ENCODE measurements around the gene SLC26A3. TPM values are rescaled to one million over a fixed set of nuclear protein-coding genes. Genes with fewer than 3 reads are reported as not detected.

The SLC26A3 gene
- total RNA-seq, 4 donors from 2014 or later = 1.5 to 2.3 TPM; not detected in 2

DNA sequence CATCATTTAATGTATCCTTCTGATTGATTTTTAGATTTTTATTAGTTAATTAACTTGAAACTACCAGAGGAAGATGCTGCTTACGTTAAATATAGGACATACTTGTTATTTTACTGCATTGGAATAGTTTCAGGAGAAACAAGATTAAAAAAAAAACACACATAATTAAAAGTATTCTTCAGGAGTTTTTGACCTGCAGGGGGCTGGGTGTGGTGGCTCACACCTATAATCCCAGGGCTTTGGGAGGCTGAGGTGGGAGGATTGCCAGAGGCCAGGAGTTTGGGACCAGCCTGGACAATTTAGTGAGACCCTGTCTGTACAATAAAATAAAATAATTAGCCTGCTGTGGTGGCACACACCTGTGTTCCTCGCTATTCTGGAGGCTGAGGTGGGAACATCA lies 48.4 kb downstream of the SLC26A3 start:
- H3K4me3 ChIP-seq = no peak overlapping the region
- H3K27me3 ChIP-seq = no peaks in the 10 kb centered on the region
- over 99% methylated on average over 2 of the region's 2 CpGs for WGBS
- no peaks in the 10 kb centered on the region for H3K4me1 ChIP-seq
- no peaks in the 10 kb centered on the region for H3K9me3 ChIP-seq
- DNase-seq (ENCODE audit: low spot score in 2 of 2) = no peak
- no peak overlapping the region for H3K27ac ChIP-seq
- TF ChIP-seq POLR2A (IDR thresholded peaks at IDR 0.05) (no peak), EP300 (IDR thresholded peaks at IDR 0.05) (no peak), POLR2AphosphoS5 (IDR thresholded peaks at IDR 0.05) (no peak)
- TF ChIP-seq, protein P1, sequence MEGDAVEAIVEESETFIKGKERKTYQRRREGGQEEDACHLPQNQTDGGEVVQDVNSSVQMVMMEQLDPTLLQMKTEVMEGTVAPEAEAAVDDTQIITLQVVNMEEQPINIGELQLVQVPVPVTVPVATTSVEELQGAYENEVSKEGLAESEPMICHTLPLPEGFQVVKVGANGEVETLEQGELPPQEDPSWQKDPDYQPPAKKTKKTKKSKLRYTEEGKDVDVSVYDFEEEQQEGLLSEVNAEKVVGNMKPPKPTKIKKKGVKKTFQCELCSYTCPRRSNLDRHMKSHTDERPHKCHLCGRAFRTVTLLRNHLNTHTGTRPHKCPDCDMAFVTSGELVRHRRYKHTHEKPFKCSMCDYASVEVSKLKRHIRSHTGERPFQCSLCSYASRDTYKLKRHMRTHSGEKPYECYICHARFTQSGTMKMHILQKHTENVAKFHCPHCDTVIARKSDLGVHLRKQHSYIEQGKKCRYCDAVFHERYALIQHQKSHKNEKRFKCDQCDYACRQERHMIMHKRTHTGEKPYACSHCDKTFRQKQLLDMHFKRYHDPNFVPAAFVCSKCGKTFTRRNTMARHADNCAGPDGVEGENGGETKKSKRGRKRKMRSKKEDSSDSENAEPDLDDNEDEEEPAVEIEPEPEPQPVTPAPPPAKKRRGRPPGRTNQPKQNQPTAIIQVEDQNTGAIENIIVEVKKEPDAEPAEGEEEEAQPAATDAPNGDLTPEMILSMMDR (IDR thresholded peaks at IDR 0.05) = no peak
- H3K36me3 ChIP-seq = peaks cover 89% of the 10 kb centered on the region

GRCh38 chr7:107751113-107751512 lies 51.9 kb downstream of the SLC26A3 start:
- no peaks in the 10 kb centered on the region for H3K27me3 ChIP-seq
- whole genome bisulfite sequencing = 94% methylated on average over 7 of the region's 7 CpGs
- no peak for DNase-seq (ENCODE audit: low spot score in 2 of 2)
- TF ChIP-seq POLR2AphosphoS5 (IDR thresholded peaks at IDR 0.05) (no peak), POLR2A (IDR thresholded peaks at IDR 0.05) (no peak), EP300 (IDR thresholded peaks at IDR 0.05) (no peak)
- TF ChIP-seq, protein P1 (IDR thresholded peaks at IDR 0.05) = no peak
- H3K4me3 ChIP-seq = no peak overlapping the region
- no peak overlapping the region for H3K27ac ChIP-seq
- peaks cover 56% of the 10 kb centered on the region for H3K36me3 ChIP-seq
- peaks cover 21% of the 10 kb centered on the region for H3K4me1 ChIP-seq
- H3K9me3 ChIP-seq = no peaks in the 10 kb centered on the region

DNA sequence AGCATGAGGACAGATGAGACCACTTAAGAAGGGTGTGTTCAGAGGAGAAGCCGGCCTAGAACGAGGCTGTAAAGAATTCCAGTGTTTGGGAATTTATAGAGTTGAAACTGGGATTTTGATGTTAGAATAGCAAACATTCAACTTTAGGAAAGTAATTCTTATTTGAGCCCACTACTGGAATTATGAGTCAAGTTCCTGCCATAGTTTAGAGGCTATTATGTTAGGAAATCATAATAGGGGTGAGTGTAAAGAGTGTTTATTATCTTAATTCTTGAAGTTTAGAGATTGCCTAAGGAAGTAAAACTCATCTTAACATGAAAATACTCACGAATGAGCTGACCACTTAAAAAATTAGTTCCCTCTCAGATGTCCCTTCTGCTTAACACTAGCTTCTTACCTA lies 57.0 kb downstream of the SLC26A3 start:
- H3K4me1 ChIP-seq = peaks cover 44% of the 10 kb centered on the region
- no peak for TF ChIP-seq POLR2AphosphoS5 (IDR thresholded peaks at IDR 0.05)
- no peak for TF ChIP-seq EP300 (IDR thresholded peaks at IDR 0.05)
- no peak for TF ChIP-seq POLR2A (IDR thresholded peaks at IDR 0.05)
- TF ChIP-seq, protein P1 (IDR thresholded peaks at IDR 0.05) = no peak
- DNase-seq (ENCODE audit: low spot score in 2 of 2) = no peak
- peak overlapping the region; percentile 86 for H3K4me3 ChIP-seq
- peaks cover 13% of the 10 kb centered on the region for H3K36me3 ChIP-seq
- WGBS = 49% methylated on average over 3 of the region's 3 CpGs
- no peaks in the 10 kb centered on the region for H3K27me3 ChIP-seq
- H3K27ac ChIP-seq = no peak overlapping the region
- no peaks in the 10 kb centered on the region for H3K9me3 ChIP-seq

GRCh38 chr7:107744345-107744750 lies 58.7 kb downstream of the SLC26A3 start:
- H3K4me1 ChIP-seq = peaks cover 44% of the 10 kb centered on the region
- TF ChIP-seq, protein P1 (IDR thresholded peaks at IDR 0.05) = no peak
- TF ChIP-seq EP300 (IDR thresholded peaks at IDR 0.05) = no peak
- TF ChIP-seq POLR2A (IDR thresholded peaks at IDR 0.05) = no peak
- TF ChIP-seq POLR2AphosphoS5 (IDR thresholded peaks at IDR 0.05) = no peak

DNA sequence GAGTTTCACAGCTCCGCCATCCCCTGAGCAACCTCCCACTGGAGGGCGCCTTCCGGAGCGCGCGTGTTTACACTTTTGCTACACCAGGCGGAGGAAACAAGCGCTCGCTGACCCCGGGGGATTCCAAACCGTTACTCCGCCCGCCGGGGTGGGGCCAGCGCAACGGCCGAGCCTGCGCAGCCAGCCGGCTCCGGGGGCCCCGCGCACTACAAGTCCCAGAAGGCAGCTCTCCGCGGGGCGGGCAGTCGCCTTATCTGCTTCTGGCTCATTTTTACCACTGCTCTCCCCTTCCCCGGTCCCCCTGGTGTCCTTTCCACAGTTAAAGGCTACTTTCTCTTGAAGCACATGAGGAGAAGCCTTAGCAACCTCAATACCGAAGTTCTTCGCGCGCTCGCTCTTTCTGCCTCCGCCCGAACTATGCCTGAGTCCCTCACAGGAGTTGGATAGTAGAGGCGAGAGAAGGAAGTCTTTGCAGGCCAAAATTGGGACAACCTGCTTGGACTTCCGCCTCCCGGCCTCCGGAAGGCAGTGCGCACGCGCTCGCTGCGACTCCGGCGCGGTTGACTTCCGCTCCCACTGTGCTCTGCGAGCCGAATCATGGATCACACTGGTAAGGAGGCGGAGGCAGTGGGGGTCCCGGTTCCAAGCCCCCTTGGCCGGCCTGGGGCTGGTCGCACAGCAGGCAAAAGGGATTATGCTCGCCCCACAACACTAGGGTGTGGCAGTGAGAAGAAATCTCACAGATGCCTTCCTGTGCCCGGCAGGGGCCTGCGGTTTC lies 59.3 kb downstream of the SLC26A3 start, which contains the start of gene CBLL1:
TSS of gene CBLL1 (plus strand) at position 576 of the 778 bp plus-strand sequence. CDS start at position 598, 22 bp downstream.
- Histone ChIP-seq H3K27me3 (no peaks in the 10 kb centered on the region), H3K4me1 (peaks cover 44% of the 10 kb centered on the region), H3K9me3 (no peaks in the 10 kb centered on the region), H3K27ac (peak within 1 kb of the TSS; percentile 98), H3K4me3 (peak within 1 kb of the TSS; percentile 86), H3K36me3 (no peaks in the 10 kb centered on the region)
- WGBS = 2% methylated on average over 10 of the region's 56 CpGs
- DNase-seq (ENCODE audit: low spot score in 2 of 2) = peak; percentile 97 to 98
- TF ChIP-seq EP300 (IDR thresholded peaks at IDR 0.05) (no peak), POLR2A (IDR thresholded peaks at IDR 0.05) (peak in 1 of 2 donors; percentile 70), POLR2AphosphoS5 (IDR thresholded peaks at IDR 0.05) (peak; percentile 25 to 36 (median 31))
- TF ChIP-seq, protein P1 (IDR thresholded peaks at IDR 0.05) = peak; percentile 49 to 77

More at GRCh38 chr7:107744345-107744750, 58.7 kb downstream of the SLC26A3 start:
- Histone ChIP-seq H3K9me3 (no peaks in the 10 kb centered on the region), H3K36me3 (no peaks in the 10 kb centered on the region), H3K4me3 (peak overlapping the region; percentile 86), H3K27me3 (no peaks in the 10 kb centered on the region), H3K27ac (peak overlapping the region; percentile 98)
- DNase-seq (ENCODE audit: low spot score in 2 of 2) = no peak
- 0% methylated on average over 20 of the region's 22 CpGs for WGBS
